Kidney (tissue), 14 donors: ENCODE data around the gene RBM12. TPM values are rescaled to one million over a fixed set of nuclear protein-coding genes. Genes with fewer than 3 reads are reported as not detected.

Experiments
- DNase-seq, 5 donors: peaks; one replicate each; pipeline ENCODE4 v3.0.0-alpha.2; 2013 to 2020
- FAIRE-seq: peaks from 2 replicates; lab custom pipeline; 2012; peaks lifted over from hg19 to GRCh38; lab: Jason Lieb, UNC
- H3K27ac ChIP-seq, 2 donors: one replicate each; pipeline ENCODE4 v1.7.0; 2013; ENCODE audit warnings: low read depth in 2 of 2, low read length in 2 of 2, inconsistent platforms in 1 of 2
- H3K27me3 ChIP-seq: one replicate; pipeline ENCODE4 v1.7.1; 2013; ENCODE audit warnings: low read length, inconsistent platforms; ENCODE audit not compliant: control insufficient read depth, insufficient read depth
- H3K36me3 ChIP-seq, 3 donors: one replicate each; pipeline versions ENCODE4 v1.7.0 to v1.7.1; 2013; ENCODE audit warnings: low read length in 3 of 3, control low read depth in 1 of 3, inconsistent platforms in 1 of 3; ENCODE audit not compliant: insufficient read depth in 3 of 3, control insufficient read depth in 2 of 3
- H3K4me1 ChIP-seq, 3 donors: one replicate each; pipeline versions ENCODE4 v1.7.0 to v1.7.1; 2013; ENCODE audit warnings: low read length in 3 of 3, inconsistent platforms in 1 of 3, low read depth in 1 of 3; ENCODE audit not compliant: control insufficient read depth in 2 of 3, insufficient read depth in 2 of 3
- H3K4me3 ChIP-seq, 3 donors: one replicate each; pipeline versions ENCODE4 v1.7.0 to v1.8.1; 2013; ENCODE audit warnings: low read length in 3 of 3, control low read depth in 1 of 3, inconsistent platforms in 1 of 3
- H3K9ac ChIP-seq, 3 donors: one replicate each; pipeline versions ENCODE4 v1.7.0 to v1.7.1; 2013; ENCODE audit warnings: low read length in 3 of 3, control low read depth in 1 of 3, inconsistent platforms in 1 of 3
- H3K9me3 ChIP-seq, 3 donors: one replicate each; pipeline versions ENCODE4 v1.7.0 to v1.7.1; 2013; ENCODE audit warnings: low read length in 3 of 3, control low read depth in 1 of 3, inconsistent platforms in 1 of 3; ENCODE audit not compliant: control insufficient read depth in 2 of 3, insufficient read depth in 1 of 3
- intact Hi-C: fragments of 100-400 bp; cut with DNase I; formaldehyde crosslinking; loops from one replicate; pipeline ENCODE4 v1.11.1; 2022
- polyA plus RNA-seq: library from polyadenylated mRNA; stranded (reverse); fragments of 350-450 nt; fragmentation: Illumina TruSeq; extraction: RNeasy Lipid Tissue Mini Kit (QIAGEN cat#74804); gene quantifications from one replicate; pipeline ENCODE4 v1.2.3, GENCODE V29; 2014; ENCODE audit warnings: low read depth, low replicate concordance; ENCODE audit not compliant: insufficient read depth
- total RNA-seq: library from RNA; stranded (reverse); fragmentation: NEBNext Ultra II Directional; extraction: Animal tissue kit (Norgen Biotek cat#: 25700); gene quantifications from one replicate; pipeline ENCODE4 v1.2.1, GENCODE V29; 2021
- TF ChIP-seq, protein P1 (sequence below): IDR thresholded peaks from 3 replicates; pipeline ENCODE4 v1.5.1; 2012; ENCODE audit warnings: mild to moderate bottlenecking, moderate library complexity, borderline replicate concordance; ENCODE audit not compliant: insufficient read depth; ENCODE audit errors: extremely low read depth
- donor health status: control.
- donor health status: control.
- donor health status: control.
- donor health status: control.
- donor health status: control.
- donor health status: DM: yes; HTN: yes; CAD: no.
- donor health status: Normal renal cell carcinoma (clear cell type).

Gene RBM12
- total and polyA plus RNA-seq, 2 donors from 2014 or later = 11.1 to 101 TPM

DNA sequence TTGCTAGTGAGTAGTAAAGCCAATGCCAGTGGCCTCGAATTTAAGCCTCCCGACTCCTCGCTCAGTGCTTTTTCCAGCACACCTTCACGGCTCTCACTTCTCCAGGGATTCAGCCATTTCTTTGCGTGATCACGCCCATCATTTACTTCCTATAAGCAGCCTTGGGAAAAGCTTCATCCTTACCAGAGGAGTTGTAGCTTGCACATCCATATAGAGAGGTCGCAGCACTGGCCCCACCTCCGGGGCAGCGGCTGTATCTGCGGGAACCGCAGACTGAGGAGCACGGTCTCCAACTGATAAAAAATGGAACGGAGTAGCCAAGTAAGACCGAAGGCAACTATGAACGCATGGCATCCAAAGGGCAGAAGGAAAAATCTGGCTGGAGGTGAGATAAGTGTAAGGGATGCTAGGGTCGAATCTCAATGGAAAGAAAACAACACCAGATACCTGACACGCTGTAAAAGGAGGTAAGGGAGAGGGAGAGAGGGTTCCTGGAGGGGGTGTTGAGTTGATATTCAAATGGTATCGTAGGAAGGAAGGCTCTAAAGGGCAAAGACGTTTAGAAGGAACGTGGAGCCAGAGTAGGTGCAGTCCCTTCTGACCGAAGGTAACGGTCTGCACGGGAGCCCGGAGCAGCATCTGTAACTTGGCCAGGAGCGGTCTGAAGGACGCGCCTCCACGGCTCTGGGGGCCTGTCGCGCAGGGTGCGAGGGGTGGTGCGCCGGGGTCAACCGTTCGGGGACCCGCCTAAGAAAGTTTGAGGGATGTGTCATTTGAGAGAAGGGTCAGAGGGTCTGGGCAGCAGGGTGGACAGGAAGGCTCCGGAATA, 33.8 kb upstream of the RBM12 start:
- H3K4me3 ChIP-seq = peak overlapping the region; percentile 75 to 98 (median 96)
- intact Hi-C loops = no loop called here
- H3K9ac ChIP-seq = peak overlapping the region; percentile 56 to 84 (median 74)
- H3K27ac ChIP-seq = peak overlapping the region; percentile 75 to 78
- H3K36me3 ChIP-seq = peaks cover 0 to 17% (median 15%) of the 10 kb centered on the region in 3 donors
- no peaks in the 10 kb centered on the region for H3K9me3 ChIP-seq
- H3K27me3 ChIP-seq = no peaks in the 10 kb centered on the region
- DNase-seq (peak in 3 of 5 donors; percentile 21 to 76 (median 48)), FAIRE-seq (no peak)
- peaks cover 2 to 18% (median 15%) of the 10 kb centered on the region in 3 donors for H3K4me1 ChIP-seq
- TF ChIP-seq, protein P1, sequence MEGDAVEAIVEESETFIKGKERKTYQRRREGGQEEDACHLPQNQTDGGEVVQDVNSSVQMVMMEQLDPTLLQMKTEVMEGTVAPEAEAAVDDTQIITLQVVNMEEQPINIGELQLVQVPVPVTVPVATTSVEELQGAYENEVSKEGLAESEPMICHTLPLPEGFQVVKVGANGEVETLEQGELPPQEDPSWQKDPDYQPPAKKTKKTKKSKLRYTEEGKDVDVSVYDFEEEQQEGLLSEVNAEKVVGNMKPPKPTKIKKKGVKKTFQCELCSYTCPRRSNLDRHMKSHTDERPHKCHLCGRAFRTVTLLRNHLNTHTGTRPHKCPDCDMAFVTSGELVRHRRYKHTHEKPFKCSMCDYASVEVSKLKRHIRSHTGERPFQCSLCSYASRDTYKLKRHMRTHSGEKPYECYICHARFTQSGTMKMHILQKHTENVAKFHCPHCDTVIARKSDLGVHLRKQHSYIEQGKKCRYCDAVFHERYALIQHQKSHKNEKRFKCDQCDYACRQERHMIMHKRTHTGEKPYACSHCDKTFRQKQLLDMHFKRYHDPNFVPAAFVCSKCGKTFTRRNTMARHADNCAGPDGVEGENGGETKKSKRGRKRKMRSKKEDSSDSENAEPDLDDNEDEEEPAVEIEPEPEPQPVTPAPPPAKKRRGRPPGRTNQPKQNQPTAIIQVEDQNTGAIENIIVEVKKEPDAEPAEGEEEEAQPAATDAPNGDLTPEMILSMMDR = no peak

GRCh38 chr20:35697696-35698297, 33.1 kb upstream of the RBM12 start:
- Histone ChIP-seq H3K27ac (no peak overlapping the region), H3K9me3 (no peaks in the 10 kb centered on the region), H3K27me3 (no peaks in the 10 kb centered on the region), H3K4me1 (peaks cover 2 to 18% (median 15%) of the 10 kb centered on the region in 3 donors), H3K36me3 (peaks cover 0 to 14% (median 12%) of the 10 kb centered on the region in 3 donors), H3K4me3 (peak overlapping the region in 2 of 3 donors; percentile 96 to 98), H3K9ac (peak overlapping the region in 1 of 3 donors; percentile 33)
- intact Hi-C loops = no loop called here
- TF ChIP-seq, protein P1 = no peak
- FAIRE-seq = no peak
- DNase-seq = no peak

GRCh38 chr20:35695978-35696377, 31.3 kb upstream of the RBM12 start:
- no peak overlapping the region for H3K9ac ChIP-seq
- H3K4me1 ChIP-seq = peaks cover 2 to 18% (median 15%) of the 10 kb centered on the region in 3 donors
- FAIRE-seq (no peak), DNase-seq (no peak)
- TF ChIP-seq, protein P1 = no peak
- no peak overlapping the region for H3K4me3 ChIP-seq
- H3K27ac ChIP-seq = no peak overlapping the region
- peaks cover 0 to 8% (median 5%) of the 10 kb centered on the region in 3 donors for H3K36me3 ChIP-seq
- no peaks in the 10 kb centered on the region for H3K9me3 ChIP-seq
- intact Hi-C loops = no loop called here
- no peaks in the 10 kb centered on the region for H3K27me3 ChIP-seq
